HG03064 (cell line): Measurements from ENCODE around the gene ADAMTS17.
"Not testable (repeated sequence)": the region's sequence is repeated elsewhere in the genome, so short reads cannot be mapped to it uniquely, and the experiment has no call there.

Experiments
- ATAC-seq: cut with Tn5 transposase; IDR thresholded peaks from one replicate; pipeline ENCODE4 v1.9.1; 2021; ENCODE audit warnings: low read depth; ENCODE audit not compliant: unreplicated experiment

ADAMTS17 gene

GRCh38 chr15:100341239-100341749, 481 bp downstream of the ADAMTS17 start:
- no peak for ATAC-seq

DNA sequence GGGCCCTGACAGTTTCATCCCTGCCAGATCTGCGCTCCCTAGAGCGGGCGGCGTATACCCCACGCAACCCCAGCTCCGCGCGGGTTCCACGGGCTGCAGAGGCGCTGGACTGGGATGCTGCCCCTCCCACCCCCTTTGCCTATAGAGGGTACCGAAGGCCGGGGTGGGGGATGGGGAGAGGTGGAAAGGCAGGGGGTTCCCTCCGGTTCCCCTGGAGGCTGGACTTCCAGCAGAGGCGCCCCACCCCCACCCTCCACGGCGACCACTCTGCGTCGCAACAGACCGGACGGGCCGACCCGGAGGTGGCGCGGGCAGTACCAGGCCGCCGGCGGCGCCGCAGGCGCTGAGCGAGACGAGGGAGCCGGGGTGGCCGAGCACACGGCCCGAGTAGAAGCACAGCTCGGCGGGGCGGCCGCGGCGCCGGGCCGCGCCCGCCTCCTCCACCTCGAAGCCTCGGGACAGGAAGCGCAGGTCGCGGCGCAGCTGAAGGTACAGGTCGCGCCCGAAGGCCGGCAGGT, 995 bp downstream of the ADAMTS17 start:
- ATAC-seq = no peak

DNA sequence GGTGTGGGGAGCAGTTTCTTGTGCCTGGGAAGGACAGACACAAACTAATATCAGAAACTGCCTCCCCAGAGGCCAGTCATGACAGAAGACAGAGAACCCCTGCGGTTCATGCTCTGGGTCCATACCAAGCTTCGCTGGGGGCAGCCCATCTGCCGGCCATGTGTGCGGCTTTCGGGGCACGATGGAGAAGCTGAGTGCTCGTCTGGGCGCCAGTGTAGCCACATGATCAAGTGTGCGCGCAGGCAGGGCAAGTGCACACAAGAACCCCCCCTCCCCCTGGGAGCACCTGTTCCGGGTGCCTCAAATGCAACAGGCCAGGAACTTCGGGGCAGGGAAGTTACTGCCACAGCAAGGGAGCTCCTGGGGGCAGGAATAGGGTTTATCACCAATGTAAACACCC, 1.8 kb downstream of the ADAMTS17 start:
- ATAC-seq = no peak

- not testable (repeated sequence) for ATAC-seq
Observed at GRCh38 chr15:100339451-100339850, 2.3 kb downstream of the ADAMTS17 start.

- ATAC-seq = no peak
Observed at GRCh38 chr15:100338971-100339444, 2.8 kb downstream of the ADAMTS17 start.

GRCh38 chr15:100338247-100338646, 3.5 kb downstream of the ADAMTS17 start:
- no peak for ATAC-seq

- no peak for ATAC-seq
Observed at GRCh38 chr15:100337096-100338044, 4.4 kb downstream of the ADAMTS17 start.

DNA sequence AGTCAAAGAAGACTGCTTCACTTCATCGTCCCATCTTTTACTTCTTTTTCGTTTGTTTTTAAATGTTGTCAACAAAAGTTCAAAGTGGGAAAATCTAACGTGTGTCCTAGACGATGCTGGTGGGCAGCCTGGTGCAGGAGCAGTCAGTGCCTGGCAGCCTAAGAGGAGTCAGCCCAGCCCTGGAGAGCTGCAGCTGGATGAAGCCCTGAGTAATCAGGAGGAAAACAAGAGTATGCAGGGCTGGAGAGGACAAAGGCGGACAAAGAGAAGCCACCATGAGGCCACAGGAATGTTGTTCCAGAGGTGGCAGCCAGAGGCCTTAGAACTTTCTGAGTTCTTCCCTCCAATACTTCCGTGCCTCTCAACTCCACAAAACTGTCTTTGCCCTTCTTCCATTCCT, 5.7 kb downstream of the ADAMTS17 start:
- ATAC-seq = no peak

DNA sequence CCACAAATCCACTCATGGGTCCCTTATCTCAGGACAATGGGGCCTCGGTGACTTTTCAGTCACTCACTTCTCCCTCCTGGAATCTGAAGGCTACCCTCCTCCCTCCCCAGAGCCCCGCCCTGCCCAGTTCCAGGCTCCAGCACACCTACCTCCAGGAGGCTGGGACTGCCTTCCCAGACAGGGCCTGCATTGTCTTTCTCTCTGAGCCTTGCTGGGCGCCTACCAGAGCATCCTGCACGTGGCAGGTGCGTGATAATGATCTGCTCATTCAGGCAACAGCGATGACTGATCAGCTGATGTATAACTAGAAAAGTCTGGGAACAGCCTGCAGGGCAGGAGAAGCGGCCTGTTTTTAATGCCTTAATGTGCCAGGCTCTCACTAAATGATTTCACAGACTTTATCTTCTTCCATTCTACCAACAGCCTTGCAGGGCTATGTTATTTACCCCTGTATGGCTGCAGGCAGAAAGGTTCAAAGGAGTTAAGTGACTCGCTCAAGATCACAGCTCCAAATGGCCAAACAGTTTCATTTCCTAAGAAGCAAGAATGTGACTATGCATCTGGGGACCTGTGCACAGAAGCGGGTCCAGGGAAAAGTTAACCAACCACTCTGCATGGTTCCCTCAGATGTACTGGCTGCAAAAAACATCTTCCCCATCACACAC, 6.3 kb downstream of the ADAMTS17 start:
- ATAC-seq = no peak

GRCh38 chr15:100334905-100335304, 6.9 kb downstream of the ADAMTS17 start:
- no peak for ATAC-seq

DNA sequence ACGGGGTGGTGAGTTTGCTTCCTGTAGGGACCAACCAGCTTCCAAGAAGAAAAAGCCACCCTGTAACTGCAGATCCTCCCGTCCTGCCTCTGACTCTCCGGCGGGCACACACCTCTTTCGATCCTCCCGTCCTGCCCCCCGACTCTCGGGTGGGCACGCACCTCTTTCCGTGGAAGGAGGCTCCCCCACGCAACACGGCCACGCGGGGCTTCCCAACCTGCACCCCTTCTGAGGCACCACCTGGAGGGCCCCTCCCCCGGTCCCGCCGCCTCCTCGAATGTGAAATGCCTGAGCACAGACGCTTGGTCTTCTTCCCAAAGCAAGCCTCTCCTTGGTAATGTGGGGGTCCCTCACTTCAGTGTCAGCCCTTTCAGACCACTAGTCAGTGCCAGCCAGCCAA, 7.3 kb downstream of the ADAMTS17 start:
- no peak for ATAC-seq

DNA sequence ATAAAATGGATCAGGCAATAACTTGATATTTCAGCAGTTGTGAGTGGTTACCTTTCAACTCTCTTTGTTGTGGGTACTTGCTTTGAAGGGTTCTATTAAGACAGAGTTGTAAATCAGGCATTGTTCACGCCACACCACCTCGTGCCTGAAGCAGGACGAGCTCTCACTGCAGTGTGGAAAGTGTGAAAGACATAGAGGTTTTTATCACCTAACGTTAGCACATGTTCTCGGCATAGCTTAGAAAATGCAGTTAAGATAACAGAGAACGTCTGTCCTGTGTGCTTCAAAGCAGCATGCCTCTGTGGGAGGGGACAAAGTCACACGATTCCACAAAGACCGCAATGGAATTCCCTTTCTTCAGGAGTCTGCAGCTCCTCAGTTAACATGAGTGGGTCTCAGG, 7.8 kb downstream of the ADAMTS17 start:
- ATAC-seq = no peak

GRCh38 chr15:100333236-100333635, 8.5 kb downstream of the ADAMTS17 start:
- no peak for ATAC-seq

- ATAC-seq = no peak
Observed at GRCh38 chr15:100332721-100333120, 9.1 kb downstream of the ADAMTS17 start.

DNA sequence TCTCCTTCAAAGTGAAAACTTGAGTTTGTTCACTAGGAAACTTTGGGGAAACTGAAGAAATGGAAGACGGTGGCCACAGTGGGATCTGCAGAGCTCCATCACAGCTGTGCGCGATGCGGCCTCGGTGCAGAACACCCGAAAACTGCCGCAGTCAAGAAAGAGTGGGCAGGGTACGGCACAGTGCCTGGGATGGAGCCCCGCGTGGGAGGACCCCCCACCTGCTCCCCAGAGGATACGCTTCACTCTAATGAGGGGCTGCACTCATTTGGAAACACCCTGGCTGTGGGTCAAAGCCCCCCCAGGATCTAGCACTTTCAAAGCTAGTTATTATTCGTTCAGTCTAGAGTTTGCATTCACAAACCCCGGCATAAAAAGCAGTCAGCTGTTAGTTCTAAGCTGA, 9.5 kb downstream of the ADAMTS17 start:
- ATAC-seq = no peak

DNA sequence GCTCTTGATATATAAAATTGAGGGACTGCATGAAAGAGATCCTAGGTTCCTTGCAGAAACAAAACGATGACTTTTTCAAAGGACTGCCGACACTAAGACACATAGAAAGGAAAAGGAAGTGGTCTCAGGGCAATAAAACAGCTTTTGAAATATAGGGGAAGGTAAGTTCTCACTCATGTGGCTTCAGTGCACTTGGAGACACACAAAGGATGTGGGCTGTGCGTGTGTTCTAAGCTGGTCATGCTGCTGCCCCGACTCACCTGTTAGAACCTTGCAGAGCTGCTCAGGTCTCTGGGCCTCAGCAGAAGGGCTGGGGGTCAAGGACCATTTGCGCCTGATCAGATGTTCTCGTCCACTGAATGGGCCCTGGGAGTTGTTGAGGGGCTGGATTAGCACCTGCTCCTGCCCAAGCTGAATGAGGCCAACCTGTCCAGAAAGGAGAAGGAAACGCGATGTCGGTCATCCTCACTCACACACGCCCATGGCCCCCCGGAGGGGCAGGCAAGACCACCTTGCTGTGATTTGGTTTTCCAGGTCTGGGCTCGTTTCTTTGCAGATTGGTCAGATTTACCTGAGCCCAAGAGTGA, 11.1 kb downstream of the ADAMTS17 start:
- ATAC-seq = no peak

DNA sequence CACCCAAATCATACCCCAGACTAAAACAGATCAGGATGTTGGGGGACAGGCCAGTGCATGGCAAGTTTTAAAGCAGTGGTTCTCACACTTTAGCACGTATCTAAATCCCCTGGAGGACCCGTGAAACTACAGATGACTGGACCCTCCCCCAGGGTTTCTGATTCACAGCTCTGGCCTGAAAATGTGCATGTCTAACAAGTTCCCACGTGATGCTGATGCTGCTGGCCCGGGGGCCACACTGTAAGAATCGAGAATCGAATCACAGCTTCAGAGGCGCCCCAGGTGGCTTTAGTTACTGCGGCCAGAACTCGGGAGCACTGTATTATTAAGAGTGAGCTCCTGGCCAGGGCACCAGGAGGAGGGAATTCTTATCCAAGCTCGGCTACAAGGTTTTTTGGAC, 11.6 kb downstream of the ADAMTS17 start:
- no peak for ATAC-seq

DNA sequence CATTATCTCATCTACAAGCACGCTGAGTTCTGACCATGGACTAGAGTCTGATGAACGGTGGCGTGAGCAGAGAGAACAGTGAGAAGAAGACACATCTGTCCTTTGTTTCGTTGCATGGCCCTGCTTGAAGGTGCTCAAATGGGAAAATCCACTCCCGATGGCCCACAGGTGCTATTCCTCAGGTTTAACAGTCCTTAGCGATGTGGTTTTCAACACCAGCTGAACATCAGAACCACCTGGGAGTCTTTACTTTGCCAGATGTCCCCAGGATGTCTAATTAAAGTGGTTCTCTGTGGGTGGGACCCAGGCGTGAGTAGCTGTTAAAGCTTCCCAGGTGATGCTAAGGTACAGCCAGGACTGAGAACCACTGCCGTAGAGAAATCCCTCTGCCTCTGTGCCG, 13.0 kb downstream of the ADAMTS17 start:
- ATAC-seq = no peak

- no peak for ATAC-seq
Observed at GRCh38 chr15:100318880-100319279, 22.9 kb downstream of the ADAMTS17 start.

DNA sequence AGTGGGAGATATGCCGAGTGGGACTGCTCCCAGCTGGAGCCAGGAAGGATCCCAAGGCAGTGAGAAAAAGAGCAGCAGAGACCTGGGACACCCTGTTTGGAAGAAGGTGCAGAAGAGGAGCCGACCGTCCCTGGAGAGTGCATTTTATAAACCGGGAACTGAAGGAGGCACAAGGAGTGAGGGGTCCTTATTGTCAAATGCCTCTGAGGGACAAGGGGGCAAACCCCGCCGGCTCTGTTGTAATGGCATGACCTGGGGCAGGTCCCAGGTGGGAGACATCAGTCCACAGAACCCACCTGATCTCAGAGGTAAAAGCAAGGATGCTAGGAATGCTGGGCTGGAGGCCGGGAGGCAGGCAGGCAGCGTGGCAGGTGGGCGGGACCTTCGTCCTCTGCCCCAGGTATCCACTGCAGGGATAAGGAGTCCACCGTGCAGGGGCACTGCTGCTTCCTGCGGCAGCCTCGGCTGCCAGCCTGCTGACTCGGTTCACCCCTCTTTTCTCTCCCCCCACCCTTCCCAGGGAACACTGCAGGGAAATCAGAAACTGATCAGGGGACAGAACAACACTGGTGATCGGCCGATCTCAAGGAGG, 26.9 kb downstream of the ADAMTS17 start:
- ATAC-seq = no peak
